ENCODE measurements around the gene CDK5RAP1.

Gene CDK5RAP1

DNA sequence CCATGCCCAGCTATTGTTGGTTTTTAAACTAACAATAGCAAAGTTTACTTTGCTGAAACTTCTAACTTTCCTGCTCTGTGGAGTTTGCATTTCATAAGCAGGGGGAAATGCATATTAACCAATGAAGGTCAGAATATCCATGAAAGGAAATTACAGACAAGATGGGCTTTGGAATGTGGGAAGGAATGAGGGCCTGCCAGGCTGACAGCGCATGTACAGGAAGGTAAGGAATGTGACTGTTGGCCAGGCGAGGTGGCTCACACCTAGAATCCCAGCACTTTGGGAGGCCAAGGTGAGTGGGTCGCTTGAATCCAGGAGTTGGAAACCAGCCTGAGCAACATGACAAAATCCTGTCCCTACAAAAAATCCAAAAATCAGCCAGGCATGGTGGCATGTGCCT, 49.6 kb downstream of the CDK5RAP1 start:
- H3K79me2 ChIP-seq (ENCODE audit: insufficient read depth, low read length) = no peaks in the 10 kb centered on the region
- no peaks in the 10 kb centered on the region for H3F3A ChIP-seq (ENCODE audit: insufficient read depth, low read length)
- no peak overlapping the region for H3K27ac ChIP-seq (ENCODE audit: low read depth, low read length, poor library complexity, severe bottlenecking)
- no peaks in the 10 kb centered on the region for H3K9me2 ChIP-seq (ENCODE audit: low read depth, low read length)
- TF ChIP-seq EZH2 (IDR thresholded peaks at IDR 0.05; ENCODE audit: borderline replicate concordance, low read length) (no peak), CTCF (IDR thresholded peaks at IDR 0.05; ENCODE audit: low read length) (no peak)
- H4K20me1 ChIP-seq (ENCODE audit: insufficient read depth, low read length) = no peaks in the 10 kb centered on the region
- no peaks in the 10 kb centered on the region for H3K4me1 ChIP-seq (ENCODE audit: insufficient read depth, low read length, severe bottlenecking)
- no peak overlapping the region for H3K4me3 ChIP-seq (ENCODE audit: low read depth, low read length, poor library complexity, severe bottlenecking)
- H2AFZ ChIP-seq (ENCODE audit: low read length) = no peak overlapping the region
- no peak overlapping the region for H3K4me2 ChIP-seq (ENCODE audit: low read length)
- no peak overlapping the region for H3K9ac ChIP-seq (ENCODE audit: low read length)
- 0 out of 2 replicates have a peak, but pooled peaks cover 5% of the 10 kb centered on the region for H3K36me3 ChIP-seq (ENCODE audit: insufficient read depth, low read length)
- H3K9me3 ChIP-seq (ENCODE audit: low read length) = no peaks in the 10 kb centered on the region
- H3K27me3 ChIP-seq (ENCODE audit: insufficient read depth, low read length) = no peaks in the 10 kb centered on the region

DNA sequence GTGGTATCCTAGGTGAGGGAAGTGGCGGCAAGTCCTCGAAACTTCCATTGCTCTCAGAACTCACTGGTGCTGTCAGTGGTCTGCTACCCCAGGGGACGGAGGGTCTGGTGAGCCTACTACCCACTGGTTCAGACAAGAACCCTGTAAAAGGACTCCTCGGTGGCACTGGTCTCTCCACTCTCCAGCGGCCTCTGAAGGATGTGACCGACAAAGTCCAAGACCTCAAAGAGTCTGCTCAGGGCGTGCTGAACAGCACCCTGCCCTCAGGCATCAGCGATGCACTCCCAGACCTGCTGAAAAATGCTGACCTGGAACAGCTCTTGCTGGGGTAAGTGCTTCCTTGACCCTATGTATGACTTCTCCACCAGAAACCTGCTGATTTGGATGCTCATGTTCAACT, 51.8 kb downstream of the CDK5RAP1 start:
- H3K79me2 ChIP-seq (ENCODE audit: insufficient read depth, low read length) = no peaks in the 10 kb centered on the region
- no peak overlapping the region for H2AFZ ChIP-seq (ENCODE audit: low read length)
- no peak overlapping the region for H3K9ac ChIP-seq (ENCODE audit: low read length)
- H3K9me2 ChIP-seq (ENCODE audit: low read depth, low read length) = no peaks in the 10 kb centered on the region
- H3K4me2 ChIP-seq (ENCODE audit: low read length) = no peak overlapping the region
- no peaks in the 10 kb centered on the region for H3K36me3 ChIP-seq (ENCODE audit: insufficient read depth, low read length)
- H3F3A ChIP-seq (ENCODE audit: insufficient read depth, low read length) = no peaks in the 10 kb centered on the region
- no peak overlapping the region for H3K4me3 ChIP-seq (ENCODE audit: low read depth, low read length, poor library complexity, severe bottlenecking)
- no peaks in the 10 kb centered on the region for H3K9me3 ChIP-seq (ENCODE audit: low read length)
- peaks cover 7% of the 10 kb centered on the region for H3K4me1 ChIP-seq (ENCODE audit: insufficient read depth, low read length, severe bottlenecking)
- H3K27me3 ChIP-seq (ENCODE audit: insufficient read depth, low read length) = no peaks in the 10 kb centered on the region
- TF ChIP-seq EZH2 (IDR thresholded peaks at IDR 0.05; ENCODE audit: borderline replicate concordance, low read length) (no peak), CTCF (IDR thresholded peaks at IDR 0.05; ENCODE audit: low read length) (no peak)
- H4K20me1 ChIP-seq (ENCODE audit: insufficient read depth, low read length) = no peaks in the 10 kb centered on the region
- H3K27ac ChIP-seq (ENCODE audit: low read depth, low read length, poor library complexity, severe bottlenecking) = no peak overlapping the region

DNA sequence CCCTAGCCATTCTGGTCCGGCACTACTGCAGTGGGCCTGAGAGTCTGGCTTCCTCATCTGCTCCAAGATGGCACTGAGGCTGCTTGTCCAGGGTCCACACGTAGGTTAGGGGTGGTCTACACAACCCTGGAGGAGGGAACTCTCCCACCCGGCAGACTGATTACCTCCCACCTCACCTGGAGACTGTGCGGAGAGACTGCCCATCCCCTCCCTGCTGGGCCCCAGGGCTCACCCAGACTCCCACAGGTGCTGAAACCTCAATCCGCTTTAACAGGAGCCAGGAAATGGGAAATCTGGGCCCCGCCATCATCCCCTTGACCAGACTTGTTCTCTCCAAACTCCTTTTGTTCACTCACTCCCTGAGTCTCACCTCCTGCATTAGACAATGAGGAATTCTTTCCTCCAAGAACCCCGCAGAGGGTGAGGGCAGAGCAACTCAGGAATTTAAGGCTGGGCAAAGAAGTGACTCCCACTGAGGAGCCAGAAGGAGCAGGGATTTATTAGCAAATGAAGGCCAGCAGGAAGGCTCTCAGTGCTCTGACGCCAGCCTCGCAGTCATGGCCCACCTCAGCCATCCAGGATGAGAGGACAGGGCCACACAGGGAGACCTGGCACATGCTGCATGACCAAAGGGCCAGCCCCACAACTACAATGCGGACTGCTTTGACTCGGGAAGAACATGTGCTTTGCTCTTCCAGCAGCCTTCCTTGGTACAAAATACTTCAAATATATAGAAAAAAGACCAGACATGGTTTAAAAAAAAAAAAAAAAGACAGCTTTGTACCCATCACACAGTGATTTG, 53.0 kb downstream of the CDK5RAP1 start:
- no peaks in the 10 kb centered on the region for H3K27me3 ChIP-seq (ENCODE audit: insufficient read depth, low read length)
- H3K4me2 ChIP-seq (ENCODE audit: low read length) = no peak overlapping the region
- H3K9me2 ChIP-seq (ENCODE audit: low read depth, low read length) = no peaks in the 10 kb centered on the region
- no peaks in the 10 kb centered on the region for H3K79me2 ChIP-seq (ENCODE audit: insufficient read depth, low read length)
- no peak overlapping the region for H3K9ac ChIP-seq (ENCODE audit: low read length)
- no peak overlapping the region for H3K27ac ChIP-seq (ENCODE audit: low read depth, low read length, poor library complexity, severe bottlenecking)
- H3K4me3 ChIP-seq (ENCODE audit: low read depth, low read length, poor library complexity, severe bottlenecking) = no peak overlapping the region
- no peaks in the 10 kb centered on the region for H3K9me3 ChIP-seq (ENCODE audit: low read length)
- H3K4me1 ChIP-seq (ENCODE audit: insufficient read depth, low read length, severe bottlenecking) = peaks cover 8% of the 10 kb centered on the region
- no peaks in the 10 kb centered on the region for H4K20me1 ChIP-seq (ENCODE audit: insufficient read depth, low read length)
- H3K36me3 ChIP-seq (ENCODE audit: insufficient read depth, low read length) = no peaks in the 10 kb centered on the region
- no peaks in the 10 kb centered on the region for H3F3A ChIP-seq (ENCODE audit: insufficient read depth, low read length)
- TF ChIP-seq CTCF (IDR thresholded peaks at IDR 0.05; ENCODE audit: low read length) (no peak), EZH2 (IDR thresholded peaks at IDR 0.05; ENCODE audit: borderline replicate concordance, low read length) (no peak)
- H2AFZ ChIP-seq (ENCODE audit: low read length) = no peak overlapping the region
